BJ (cell line): Measurements from ENCODE around the gene HLF. TPM values are rescaled to one million over a fixed set of nuclear protein-coding genes. Genes with fewer than 3 reads are reported as not detected.

Experiments
- CTCF ChIA-PET: fragments of 350-600 bp; formaldehyde crosslinking; extraction: SDS; loops from one replicate; lab custom pipeline; 2021; ENCODE audit warnings: antibody characterized with exemption, inconsistent platforms; lab: Yijun Ruan, JAX
- POLR2A ChIA-PET: fragments of 300-600 bp; sonication (Branson Sonifier 250); formaldehyde crosslinking; extraction: SDS; loops from one replicate; lab custom pipeline; 2021; ENCODE audit warnings: antibody characterized with exemption; lab: Charles Lee
- DNase-seq: peaks from one replicate; pipeline ENCODE4 v3.0.0-alpha.2; 2011; ENCODE audit warnings: low read depth
- H3K27me3 ChIP-seq: 2 replicates; pipeline ENCODE4 v1.6.0; 2011; ENCODE audit warnings: low read length; ENCODE audit not compliant: control insufficient read depth, insufficient read depth
- H3K36me3 ChIP-seq: 2 replicates; pipeline ENCODE4 v1.5.1; 2011; ENCODE audit warnings: low read length; ENCODE audit not compliant: control insufficient read depth, insufficient read depth
- H3K4me3 ChIP-seq: 2 replicates; pipeline ENCODE4 v1.5.1; 2011; ENCODE audit warnings: low read depth, mild to moderate bottlenecking, control low read depth, low read length
- polyA plus RNA-seq: library from polyadenylated mRNA; depleted of rRNA; stranded (reverse); fragments of >200 nt; gene quantifications from 2 replicates; pipeline ENCODE4 v1.2.3, GENCODE V29; 2011
- TF ChIP-seq, protein P1 (sequence below): IDR thresholded peaks from 2 replicates; pipeline ENCODE4 v1.5.1; 2011; ENCODE audit warnings: low read depth, mild to moderate bottlenecking, control low read depth, inconsistent platforms, low read length, moderate library complexity; ENCODE audit not compliant: insufficient read depth

Gene HLF
- polyA plus RNA-seq, 1 experiment: not detected

DNA sequence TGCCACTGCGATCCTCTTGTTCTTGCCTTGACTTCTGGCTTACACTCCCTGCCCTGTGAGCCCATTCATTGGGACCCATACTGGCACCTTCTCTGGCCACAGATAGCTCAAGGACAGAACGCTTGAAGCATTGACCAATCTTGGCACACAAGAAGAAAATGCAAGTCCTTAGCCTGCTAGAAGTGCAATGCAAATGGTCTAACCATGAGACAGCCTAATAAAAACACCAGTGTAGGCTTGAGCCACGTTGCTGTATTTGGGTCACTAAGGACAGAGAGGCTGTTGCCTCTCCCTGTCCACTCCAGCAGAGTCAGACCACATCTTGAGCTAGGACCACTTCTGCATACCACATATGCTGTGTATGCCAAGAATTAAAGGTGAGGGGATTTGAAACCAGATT, 41.2 kb upstream of the HLF start:
- CTCF ChIA-PET: interaction anchor here (1.1 to 2.0 kb wide), 2 partner anchors 14 to 218 kb away, joined by 3 to 6 read pairs; no protein-coding TSS in a partner anchor
- Histone ChIP-seq H3K27me3 (0 out of 2 replicates have a peak, but pooled peaks cover 3% of the 10 kb centered on the region), H3K4me3 (no peak overlapping the region), H3K36me3 (no peaks in the 10 kb centered on the region)
- TF ChIP-seq, protein P1, sequence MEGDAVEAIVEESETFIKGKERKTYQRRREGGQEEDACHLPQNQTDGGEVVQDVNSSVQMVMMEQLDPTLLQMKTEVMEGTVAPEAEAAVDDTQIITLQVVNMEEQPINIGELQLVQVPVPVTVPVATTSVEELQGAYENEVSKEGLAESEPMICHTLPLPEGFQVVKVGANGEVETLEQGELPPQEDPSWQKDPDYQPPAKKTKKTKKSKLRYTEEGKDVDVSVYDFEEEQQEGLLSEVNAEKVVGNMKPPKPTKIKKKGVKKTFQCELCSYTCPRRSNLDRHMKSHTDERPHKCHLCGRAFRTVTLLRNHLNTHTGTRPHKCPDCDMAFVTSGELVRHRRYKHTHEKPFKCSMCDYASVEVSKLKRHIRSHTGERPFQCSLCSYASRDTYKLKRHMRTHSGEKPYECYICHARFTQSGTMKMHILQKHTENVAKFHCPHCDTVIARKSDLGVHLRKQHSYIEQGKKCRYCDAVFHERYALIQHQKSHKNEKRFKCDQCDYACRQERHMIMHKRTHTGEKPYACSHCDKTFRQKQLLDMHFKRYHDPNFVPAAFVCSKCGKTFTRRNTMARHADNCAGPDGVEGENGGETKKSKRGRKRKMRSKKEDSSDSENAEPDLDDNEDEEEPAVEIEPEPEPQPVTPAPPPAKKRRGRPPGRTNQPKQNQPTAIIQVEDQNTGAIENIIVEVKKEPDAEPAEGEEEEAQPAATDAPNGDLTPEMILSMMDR: no peak
- POLR2A ChIA-PET: no interaction called here
- no peak for DNase-seq

DNA sequence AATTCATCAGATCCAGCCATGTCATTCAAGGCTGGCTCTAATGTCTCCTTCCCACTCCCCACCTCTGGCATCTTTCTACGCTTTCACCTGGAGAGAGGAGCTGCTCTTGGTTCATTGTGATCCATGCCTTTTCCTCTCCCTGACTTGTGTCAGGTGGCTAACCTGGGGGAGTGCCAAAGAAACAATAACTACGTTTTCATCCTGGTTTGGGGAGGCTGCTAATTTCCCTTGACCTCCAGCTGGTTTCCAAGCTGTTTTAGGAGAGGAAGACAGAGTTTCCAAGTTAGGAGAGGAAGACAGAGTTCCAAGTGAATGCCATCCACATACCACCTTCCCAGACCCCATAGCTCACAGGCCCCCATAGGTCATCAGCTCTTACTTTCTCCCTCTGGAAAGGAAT, 40.0 kb upstream of the HLF start:
- ChIA-PET CTCF (no interaction called here), POLR2A (no interaction called here)
- Histone ChIP-seq H3K4me3 (no peak overlapping the region), H3K36me3 (no peaks in the 10 kb centered on the region), H3K27me3 (0 out of 2 replicates have a peak, but pooled peaks cover 3% of the 10 kb centered on the region)
- TF ChIP-seq, protein P1: no peak
- DNase-seq: no peak

DNA sequence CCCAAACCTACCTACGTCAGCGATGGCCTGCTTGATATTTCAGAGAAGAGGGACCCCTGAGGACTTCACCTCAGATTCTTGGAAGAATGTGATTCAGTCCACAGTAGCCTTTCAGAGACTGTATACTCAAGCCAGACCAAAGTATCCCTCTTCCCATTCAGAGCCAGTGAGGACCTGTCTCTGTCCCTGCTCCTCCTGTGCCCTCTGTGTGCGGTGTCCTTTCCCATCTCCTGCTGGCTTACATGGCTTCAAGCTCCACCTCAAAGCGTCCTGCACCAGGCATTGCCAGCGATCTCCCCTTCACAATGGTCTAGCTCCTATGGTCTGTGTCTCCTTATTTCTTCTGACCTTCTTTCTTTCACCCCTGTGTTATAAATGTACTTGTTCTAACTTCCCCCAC, 39.5 kb upstream of the HLF start:
- TF ChIP-seq, protein P1: no peak
- ChIA-PET POLR2A (no interaction called here), CTCF (no interaction called here)
- no peak overlapping the region for H3K4me3 ChIP-seq
- 0 out of 2 replicates have a peak, but pooled peaks cover 3% of the 10 kb centered on the region for H3K27me3 ChIP-seq
- no peaks in the 10 kb centered on the region for H3K36me3 ChIP-seq
- DNase-seq: no peak

DNA sequence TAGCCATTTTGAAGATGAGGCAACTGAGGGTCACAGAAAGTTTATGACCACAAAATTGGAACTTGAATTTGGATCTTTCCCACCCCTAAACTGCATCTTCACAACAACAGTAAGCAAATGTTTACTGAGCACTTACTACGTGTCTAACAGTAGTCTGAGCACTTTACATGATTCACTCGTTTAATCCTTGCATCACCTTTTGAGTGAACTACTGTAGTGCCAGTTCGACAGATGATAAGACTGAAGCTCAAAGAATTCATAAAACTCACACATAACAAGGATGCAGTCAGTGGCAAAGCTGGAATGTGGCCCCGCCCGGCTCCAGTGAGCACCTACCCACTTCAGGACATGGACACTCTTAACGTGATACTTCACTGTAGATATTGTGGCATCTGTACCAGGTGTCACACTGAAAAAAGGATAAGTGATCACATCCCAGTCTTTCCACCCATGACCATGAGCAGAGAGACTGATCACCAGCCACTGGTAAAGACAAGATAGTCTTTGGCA, 36.0 kb upstream of the HLF start:
- CTCF ChIA-PET: no interaction called here
- POLR2A ChIA-PET: no interaction called here

DNA sequence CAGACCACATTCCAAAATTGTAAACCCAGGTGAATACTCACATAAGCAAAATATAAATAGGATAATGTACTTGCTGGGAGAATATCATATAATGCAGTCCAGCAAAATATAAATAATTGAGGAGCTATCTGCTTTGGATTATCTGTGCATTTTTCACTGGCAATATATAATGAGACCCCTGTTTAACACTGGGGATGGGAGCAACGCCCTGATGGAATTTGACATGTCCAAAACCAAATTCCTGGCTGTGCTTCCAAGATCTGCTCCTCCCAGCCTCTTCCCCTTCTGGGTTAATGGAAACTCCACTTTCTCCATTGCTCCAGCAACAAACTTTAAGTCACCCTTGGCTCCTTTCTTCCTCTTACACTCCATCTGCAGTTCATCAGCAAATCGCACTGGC, 35.5 kb upstream of the HLF start:
- H3K36me3 ChIP-seq: no peaks in the 10 kb centered on the region
- H3K4me3 ChIP-seq: no peak overlapping the region
- ChIA-PET CTCF (interaction anchor here (1.7 kb wide), 1 partner anchor 11 kb away, joined by 4 read pairs; no protein-coding TSS in a partner anchor), POLR2A (no interaction called here)
- H3K27me3 ChIP-seq: 0 out of 2 replicates have a peak, but pooled peaks cover 3% of the 10 kb centered on the region
- no peak for DNase-seq
- TF ChIP-seq, protein P1: no peak

More for the DNA sequence above, 36.0 kb upstream of the HLF start:
- DNase-seq: no peak
- TF ChIP-seq, protein P1: no peak
- no peak overlapping the region for H3K4me3 ChIP-seq
- no peaks in the 10 kb centered on the region for H3K36me3 ChIP-seq
- H3K27me3 ChIP-seq: 0 out of 2 replicates have a peak, but pooled peaks cover 3% of the 10 kb centered on the region
